Epithelial cell of esophagus (primary cell): Measurements from ENCODE around the gene SLC5A9.
"Not testable (repeated sequence)": the region's sequence is repeated elsewhere in the genome, so short reads cannot be mapped to it uniquely, and the experiment has no call there.

Experiments used
- DNase-seq: peaks from one replicate; pipeline ENCODE4 v3.0.0; 2010; ENCODE audit warnings: low read depth
- H3K4me3 ChIP-seq: 2 replicates; pipeline ENCODE4 v1.5.1; 2011; ENCODE audit warnings: mild to moderate bottlenecking, low read length, control low read depth
- TF ChIP-seq, protein P1 (sequence below): IDR thresholded peaks from 2 replicates; pipeline ENCODE4 v1.5.1; 2011; ENCODE audit warnings: low read depth, mild to moderate bottlenecking, low read length, control low read depth, inconsistent platforms; ENCODE audit not compliant: insufficient read depth; ENCODE audit errors: missing control alignments

SLC5A9 gene

GRCh38 chr1:48261881-48262400 is 39.4 kb downstream of the SLC5A9 start:
- TF ChIP-seq, protein P1, sequence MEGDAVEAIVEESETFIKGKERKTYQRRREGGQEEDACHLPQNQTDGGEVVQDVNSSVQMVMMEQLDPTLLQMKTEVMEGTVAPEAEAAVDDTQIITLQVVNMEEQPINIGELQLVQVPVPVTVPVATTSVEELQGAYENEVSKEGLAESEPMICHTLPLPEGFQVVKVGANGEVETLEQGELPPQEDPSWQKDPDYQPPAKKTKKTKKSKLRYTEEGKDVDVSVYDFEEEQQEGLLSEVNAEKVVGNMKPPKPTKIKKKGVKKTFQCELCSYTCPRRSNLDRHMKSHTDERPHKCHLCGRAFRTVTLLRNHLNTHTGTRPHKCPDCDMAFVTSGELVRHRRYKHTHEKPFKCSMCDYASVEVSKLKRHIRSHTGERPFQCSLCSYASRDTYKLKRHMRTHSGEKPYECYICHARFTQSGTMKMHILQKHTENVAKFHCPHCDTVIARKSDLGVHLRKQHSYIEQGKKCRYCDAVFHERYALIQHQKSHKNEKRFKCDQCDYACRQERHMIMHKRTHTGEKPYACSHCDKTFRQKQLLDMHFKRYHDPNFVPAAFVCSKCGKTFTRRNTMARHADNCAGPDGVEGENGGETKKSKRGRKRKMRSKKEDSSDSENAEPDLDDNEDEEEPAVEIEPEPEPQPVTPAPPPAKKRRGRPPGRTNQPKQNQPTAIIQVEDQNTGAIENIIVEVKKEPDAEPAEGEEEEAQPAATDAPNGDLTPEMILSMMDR, result no peak
- H3K4me3 ChIP-seq, result no peak overlapping the region
- no peak for DNase-seq

DNA sequence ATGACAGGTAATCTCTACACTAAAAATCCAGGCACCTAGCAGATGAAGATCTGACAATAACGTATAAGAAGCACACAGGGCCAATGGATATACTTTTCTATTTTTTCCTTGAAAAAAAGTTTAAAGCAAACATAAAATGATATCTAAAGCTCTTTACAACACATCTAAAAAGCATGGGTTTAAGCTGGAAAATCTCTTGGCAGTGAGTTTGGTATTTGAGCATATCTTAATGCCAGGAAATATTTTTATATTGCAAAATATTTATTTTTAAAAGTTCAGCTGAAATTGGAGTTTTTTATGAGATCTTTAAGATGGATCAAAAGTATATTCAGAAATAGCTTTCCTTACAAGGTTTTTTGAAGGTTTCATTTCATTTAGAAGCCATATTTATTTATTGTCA is 40.5 kb downstream of the SLC5A9 start:
- TF ChIP-seq, protein P1, result no peak
- DNase-seq, result no peak
- no peak overlapping the region for H3K4me3 ChIP-seq

GRCh38 chr1:48266576-48266975 is 44.1 kb downstream of the SLC5A9 start:
- DNase-seq, result no peak
- TF ChIP-seq, protein P1, result no peak
- H3K4me3 ChIP-seq, result no peak overlapping the region

- not testable (repeated sequence) for H3K4me3 ChIP-seq, DNase-seq
Measured at GRCh38 chr1:48277437-48277836, 54.9 kb downstream of the SLC5A9 start.

DNA sequence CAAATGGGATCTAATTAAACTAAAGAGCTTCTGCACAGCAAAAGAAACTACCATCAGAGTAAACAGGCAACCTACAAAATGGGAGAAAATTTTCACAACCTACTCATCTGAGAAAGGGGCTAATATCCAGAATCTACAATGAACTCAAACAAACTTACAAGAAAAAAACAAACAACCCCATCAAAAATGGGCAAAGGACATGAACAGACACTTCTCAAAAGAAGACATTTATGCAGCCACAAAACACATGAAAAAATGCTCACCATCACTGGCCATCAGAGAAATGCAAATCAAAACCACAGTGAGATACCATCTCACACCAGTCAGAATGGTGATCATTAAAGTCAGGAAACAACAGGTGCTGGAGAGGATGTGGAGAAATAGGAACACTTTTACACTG is 59.8 kb downstream of the SLC5A9 start:
- not testable (repeated sequence) for DNase-seq, H3K4me3 ChIP-seq

- not testable (repeated sequence) for DNase-seq, H3K4me3 ChIP-seq
Measured at GRCh38 chr1:48284696-48285420, 62.3 kb downstream of the SLC5A9 start.

DNA sequence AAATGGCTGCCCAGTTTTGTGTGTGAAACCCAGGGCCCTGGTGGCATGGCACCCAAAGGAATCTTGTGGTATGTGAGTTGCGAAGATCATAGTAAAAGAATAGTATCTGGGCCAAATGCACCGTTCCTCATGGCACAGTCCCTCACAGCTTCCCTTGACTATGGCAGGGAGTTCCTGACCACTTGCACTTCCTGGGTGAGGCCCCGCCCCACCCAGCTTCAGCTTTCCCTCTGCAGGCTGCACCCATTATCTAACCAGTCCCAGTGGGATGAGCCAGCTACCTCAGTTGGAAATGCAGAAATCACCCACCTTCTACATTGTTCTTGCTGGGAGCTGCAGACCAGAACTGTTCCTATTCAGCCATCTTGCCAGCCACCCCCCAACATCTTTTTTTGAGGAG is 63.0 kb downstream of the SLC5A9 start:
- DNase-seq, result no peak
- H3K4me3 ChIP-seq, result no peak overlapping the region
- TF ChIP-seq, protein P1, result no peak

GRCh38 chr1:48291421-48291820 is 68.9 kb downstream of the SLC5A9 start:
- no peak for DNase-seq
- TF ChIP-seq, protein P1, result no peak
- H3K4me3 ChIP-seq, result no peak overlapping the region
